ENCODE results near the gene PLEKHM2.
"Not testable (repeated sequence)": the region's sequence is repeated elsewhere in the genome, so short reads cannot be mapped to it uniquely, and the experiment has no call there.

The PLEKHM2 gene

DNA sequence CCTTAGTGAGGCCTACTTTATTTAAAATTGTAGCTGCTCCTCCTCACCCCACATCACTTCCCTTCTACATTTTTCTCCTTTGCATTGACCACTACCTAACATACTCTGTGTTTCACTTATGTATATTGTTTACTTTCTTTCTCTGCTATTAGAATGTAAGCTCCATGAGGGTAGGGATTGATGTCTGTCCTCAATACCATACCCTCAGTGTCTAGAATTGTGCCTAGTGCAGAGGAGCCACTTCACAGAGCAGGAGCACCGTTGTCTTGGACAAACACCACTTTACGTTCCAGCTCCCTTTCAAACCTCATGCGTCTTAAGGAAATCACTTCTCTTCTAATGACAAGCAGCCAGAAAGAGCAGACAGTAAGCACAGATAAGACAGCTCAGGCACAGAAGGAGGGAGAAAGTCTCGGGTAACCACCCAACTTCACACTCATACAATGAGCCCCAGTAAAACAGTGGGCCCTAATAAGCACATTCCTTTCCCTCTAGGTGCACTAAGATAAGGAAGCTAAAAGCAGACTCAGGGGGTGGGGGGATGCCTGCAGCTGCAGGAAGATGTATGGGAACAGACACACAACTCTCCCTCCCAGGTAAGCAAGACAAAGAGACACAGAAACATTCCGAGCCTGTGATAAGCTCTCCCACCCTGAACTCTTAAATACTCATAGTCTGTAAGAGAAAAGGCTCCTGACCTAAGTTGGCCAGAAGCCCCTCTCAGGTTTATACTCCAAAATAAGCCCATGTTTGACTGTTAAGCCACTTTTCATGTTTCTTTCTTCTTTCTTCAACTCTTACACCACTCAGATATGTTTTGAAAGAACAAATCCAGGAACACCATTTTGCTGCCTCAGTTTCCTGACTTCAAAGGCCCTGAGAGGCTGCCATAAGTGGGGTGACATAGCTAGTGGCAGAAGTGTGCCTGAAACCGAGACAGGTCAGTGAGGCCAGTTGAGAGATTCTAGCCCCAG is 7.1 kb upstream of the PLEKHM2 start:
- DNase-seq = no peak

- DNase-seq = no peak
Measured at GRCh38 chr1:15678578-15678977, 5.5 kb upstream of the PLEKHM2 start.

- DNase-seq = no peak
Measured at GRCh38 chr1:15680131-15680530, 4.0 kb upstream of the PLEKHM2 start.

GRCh38 chr1:15680561-15681348 is 3.4 kb upstream of the PLEKHM2 start:
- no peak for DNase-seq

DNA sequence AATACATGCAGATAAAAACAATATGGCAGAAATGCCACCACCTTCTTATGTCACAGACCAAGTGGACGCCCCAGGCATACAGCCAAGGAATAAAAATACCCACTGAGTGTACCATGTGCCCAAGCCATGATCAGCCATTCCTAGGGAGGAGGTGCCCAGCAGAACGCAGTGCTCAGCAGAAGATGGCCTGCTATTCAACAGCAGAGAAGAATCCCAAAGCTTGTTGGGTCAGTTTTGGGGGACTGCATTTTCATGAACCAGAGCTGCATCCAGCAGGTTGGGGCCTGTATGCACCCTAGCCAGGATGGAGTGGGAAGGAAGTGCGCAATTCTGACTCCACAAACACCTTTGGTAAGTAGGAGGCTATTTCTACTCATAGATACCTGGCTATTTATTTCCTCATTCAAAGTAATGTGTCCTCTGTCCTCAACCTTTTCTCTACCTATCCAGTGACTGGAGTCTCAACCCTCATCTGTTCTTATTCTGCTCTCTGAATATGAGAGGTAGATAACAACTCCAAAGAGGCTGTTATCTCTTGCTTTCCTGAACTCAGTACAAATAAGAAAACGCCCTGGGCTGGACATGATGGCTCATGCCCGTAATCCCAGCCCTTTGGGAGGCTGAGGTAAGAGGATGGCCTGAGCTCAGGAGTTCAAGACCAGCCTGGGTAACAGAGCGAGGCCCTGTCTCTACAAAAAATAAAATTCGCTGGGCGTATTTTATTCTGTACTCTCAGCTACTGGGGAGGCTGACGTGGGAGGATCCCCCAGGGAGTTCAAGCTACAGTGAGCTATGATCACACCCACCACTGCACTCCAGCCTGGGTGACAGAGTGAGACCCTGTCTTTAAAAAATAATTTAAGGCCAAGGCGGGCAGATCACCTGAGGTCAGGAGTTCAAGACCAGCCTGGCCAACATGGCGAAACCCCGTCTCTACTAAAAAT is 2.5 kb upstream of the PLEKHM2 start:
- DNase-seq = no peak

GRCh38 chr1:15682936-15683341 is 1.2 kb upstream of the PLEKHM2 start:
- no peak for DNase-seq

DNA sequence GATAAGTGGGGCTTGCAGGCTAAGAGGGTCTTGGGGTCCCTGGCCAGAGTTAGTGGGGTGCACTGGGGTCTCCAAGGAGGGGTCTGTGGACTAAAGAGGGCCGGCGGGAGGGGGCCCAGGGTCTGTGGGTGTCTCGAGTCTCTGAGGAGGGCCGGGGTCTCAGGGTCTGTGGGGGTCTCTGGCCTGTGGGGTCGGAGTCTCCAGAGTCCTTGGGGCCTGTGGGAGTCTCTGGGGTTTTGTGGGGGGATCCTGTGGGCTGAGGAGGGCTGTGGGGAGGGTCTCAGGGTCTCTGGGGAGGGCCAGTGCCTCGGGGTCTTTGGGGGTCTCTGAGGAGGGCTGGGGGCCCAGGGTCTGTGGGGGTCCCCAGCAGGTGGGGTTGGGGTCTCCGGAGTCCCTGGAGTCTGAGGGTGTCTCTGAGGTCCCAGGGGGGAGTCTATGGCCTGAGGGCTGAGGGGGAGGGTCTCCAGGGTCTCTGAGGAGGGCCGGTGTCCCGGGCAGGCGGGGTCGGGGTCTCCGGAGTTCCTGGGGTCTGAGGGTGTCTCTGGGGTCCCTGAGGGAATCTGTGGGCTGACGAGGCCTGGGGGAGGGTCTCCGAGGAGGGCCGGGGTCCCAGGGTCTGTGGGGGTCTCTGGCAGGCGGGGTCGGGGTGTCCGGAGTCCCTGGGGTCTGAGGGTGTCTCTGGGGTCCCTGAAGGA is 628 bp upstream of the PLEKHM2 start:
- no peak for DNase-seq

DNA sequence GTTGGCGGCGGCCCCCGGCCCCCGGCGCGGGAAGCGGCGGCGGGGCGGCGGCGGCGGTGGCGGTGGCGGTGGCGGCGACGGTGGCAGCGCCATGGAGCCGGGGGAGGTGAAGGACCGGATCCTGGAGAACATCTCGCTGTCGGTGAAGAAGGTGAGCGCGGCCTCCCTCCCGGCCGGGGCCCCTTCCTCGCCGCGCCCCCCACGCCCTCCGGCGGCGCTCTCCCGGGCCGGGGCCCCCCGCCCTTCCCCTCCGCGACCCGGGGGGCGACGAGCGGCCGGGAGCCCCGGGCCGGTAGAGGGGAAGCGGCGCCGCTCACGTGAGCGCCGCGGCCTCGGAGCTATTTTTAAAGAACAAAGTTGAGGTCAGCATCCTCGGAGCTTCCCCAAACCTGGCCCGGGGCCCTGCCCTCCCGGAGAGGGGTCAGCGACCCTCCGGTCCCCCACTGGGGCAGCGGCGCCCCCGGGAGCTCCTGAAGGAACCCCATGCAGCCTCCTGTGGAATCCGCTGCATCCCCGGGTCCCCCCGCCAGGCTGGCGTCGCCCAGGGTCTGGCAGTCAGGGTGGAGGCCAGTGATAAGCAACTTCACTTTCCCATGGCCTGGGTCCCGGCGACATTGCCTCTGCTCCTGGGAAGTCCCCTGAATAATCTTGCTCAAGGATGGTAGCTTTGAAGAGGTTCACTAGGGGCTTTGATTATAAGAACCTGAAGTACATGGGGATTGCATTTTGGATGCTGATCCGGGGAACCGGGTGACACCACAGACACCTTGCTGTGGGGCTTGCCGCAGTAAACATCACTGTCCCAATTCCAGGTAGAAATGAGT is 560 bp downstream of the PLEKHM2 start:
- peak; percentile 70 for DNase-seq

DNA sequence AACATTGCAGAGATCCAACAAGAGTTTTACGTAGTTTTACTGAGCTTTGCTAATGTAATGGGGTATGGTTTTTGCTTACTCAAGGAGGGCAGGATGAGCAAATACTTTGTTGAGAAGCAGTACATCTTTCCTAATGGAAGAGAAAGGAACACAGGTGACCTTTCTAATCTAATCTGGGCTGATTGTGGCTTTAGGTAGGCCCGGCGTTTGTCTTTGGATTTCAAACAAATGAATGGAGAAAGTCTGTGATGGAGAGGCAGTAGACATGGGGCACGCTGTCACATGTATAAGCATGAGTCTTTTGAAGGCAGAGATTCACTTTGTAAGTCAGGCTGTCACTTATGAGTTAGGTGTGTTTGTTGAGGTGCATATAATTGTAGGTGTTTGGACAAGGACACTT is 1.7 kb downstream of the PLEKHM2 start:
- DNase-seq = no peak

GRCh38 chr1:15687446-15687845 is 3.3 kb downstream of the PLEKHM2 start:
- DNase-seq = no peak

DNA sequence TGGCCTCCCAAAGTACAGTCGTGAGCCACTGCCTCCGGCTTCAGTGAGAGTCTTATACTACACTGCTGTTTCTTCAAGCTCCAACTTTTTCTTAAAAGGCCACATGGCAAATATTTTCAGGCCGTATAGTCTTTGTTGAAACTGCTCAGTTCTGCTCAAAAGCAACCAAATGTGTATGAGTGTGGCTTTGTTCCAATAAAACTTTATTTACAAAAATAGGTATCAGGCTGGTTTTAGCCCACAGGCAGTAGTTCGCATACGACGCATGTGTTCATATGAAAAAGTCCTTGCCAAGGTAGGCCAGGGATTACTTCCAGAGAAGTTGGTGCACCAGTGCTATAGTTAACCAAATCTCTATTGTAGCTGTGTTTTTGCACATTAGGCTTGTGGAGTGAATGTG is 6.2 kb downstream of the PLEKHM2 start:
- DNase-seq = no peak

DNA sequence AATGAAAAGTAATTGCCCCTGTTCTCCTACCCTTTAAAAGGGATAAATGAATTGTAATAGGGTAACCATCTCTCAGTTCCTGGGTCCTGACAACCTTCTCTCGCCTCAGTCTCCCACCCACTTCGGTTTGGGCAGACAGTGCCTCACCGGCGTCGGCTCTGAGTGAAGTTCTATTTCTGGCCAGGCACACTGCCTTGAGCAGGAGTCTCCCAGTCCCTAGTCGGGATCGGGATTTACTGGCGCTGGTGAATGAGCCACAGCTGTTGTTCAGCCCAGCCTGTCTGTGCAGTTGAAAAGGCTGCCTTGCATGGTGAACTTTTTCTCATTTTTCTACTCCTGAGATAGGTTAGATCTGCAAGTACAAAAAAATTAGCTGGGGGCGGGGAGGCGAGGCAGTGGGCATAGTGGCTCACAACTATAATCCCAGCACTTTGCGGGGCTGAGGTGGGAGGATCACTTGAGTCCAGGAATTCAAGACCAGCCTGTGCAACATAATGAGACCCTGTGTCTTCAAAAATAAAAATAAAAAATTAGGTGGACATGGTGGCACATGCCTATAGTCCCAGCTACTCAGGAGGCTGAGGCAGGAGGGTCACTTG is 7.4 kb downstream of the PLEKHM2 start:
- DNase-seq = no peak

DNA sequence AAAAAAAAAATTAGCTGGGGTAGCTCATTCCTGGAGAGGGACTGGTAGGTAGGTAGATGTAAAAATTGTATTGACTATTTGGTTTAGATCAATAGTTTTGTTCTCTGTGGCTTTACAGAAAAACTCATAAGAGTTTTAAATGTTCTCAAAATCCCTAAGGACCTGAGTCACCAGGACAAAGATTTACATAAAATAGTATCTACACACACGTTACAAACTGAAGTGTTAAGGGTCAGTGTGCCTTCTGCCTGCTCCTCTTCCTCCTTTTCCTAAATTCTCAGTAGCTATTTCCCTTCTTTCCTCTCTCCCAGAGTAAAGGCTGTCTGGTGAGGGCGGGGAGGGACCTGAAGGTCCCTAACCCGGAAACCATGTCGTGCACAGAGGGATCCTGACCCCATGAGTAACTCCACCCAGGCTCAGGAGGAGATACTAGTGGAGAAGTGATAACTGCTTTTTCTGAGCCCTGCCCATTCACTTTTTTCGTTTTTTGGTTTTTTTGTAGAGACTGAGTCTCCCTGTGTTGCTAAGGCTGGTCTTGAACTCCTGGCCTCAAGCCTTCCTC is 8.1 kb downstream of the PLEKHM2 start:
- DNase-seq = no peak

GRCh38 chr1:15693371-15693770 is 9.3 kb downstream of the PLEKHM2 start:
- DNase-seq = peak; percentile 30

GRCh38 chr1:15696956-15697521 is 12.9 kb downstream of the PLEKHM2 start:
- no peak for DNase-seq

GRCh38 chr1:15698201-15698600 is 14.1 kb downstream of the PLEKHM2 start:
- no peak for DNase-seq

- DNase-seq = not testable (repeated sequence)
Measured at GRCh38 chr1:15699321-15699720, 15.2 kb downstream of the PLEKHM2 start.

DNA sequence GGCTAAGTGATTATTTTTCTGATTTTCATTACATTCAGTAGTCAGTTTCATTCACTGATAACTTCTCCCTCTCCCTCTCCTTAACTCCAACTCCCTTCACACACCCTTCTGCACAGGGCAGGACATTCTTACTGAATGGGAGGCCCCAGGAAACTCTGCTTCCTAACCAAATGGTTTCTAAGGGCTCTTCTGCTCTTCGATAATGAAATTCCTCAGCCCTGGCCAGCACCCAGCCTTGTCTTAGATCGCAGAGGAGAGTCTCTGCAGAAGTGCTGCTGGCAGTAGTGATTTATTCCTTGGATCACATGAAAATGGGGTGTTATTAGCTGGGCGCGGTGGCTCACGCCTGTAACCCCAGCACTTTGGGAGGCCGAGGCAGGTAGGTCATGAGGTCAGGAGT is 16.4 kb downstream of the PLEKHM2 start:
- DNase-seq = no peak

DNA sequence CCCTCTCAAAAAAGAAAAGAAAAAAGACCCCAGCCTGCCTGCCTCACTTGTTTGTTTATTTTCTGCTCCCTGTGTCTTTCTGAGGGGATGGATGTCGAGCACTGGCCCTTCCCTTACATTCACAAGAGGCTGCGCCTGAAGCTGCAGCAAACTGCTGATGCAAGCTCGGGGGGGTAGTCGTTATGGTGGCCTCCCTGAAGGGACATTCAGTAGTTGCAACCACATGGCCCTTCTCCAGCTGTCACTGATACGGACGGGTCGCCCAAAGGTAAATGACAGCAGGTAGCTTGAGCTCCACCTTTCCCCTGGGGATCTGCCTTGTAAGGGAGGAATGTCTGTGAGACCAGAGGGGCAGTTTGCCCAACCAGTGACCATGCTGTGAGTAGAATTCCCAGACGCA is 17.7 kb downstream of the PLEKHM2 start:
- no peak for DNase-seq
